Mesenchymal stem cell (in vitro differentiated cells and primary cell): ENCODE measurements around the gene UGT2B7.

Experiments
- DNase-seq: peaks from one replicate; pipeline ENCODE4 v3.0.0-alpha.2; 2013
- H2AFZ ChIP-seq: one replicate; pipeline ENCODE4 v1.6.1; 2013; ENCODE audit warnings: low read depth, mild to moderate bottlenecking, control low read depth, inconsistent platforms, low read length, moderate library complexity
- H2AK5ac ChIP-seq: 2 replicates; pipeline ENCODE4 v1.6.1; 2013; ENCODE audit warnings: low read length, moderate library complexity, mild to moderate bottlenecking, inconsistent platforms; ENCODE audit not compliant: severe bottlenecking
- H2BK120ac ChIP-seq: one replicate; pipeline ENCODE4 v1.6.1; 2013; ENCODE audit warnings: low read depth, mild to moderate bottlenecking, inconsistent platforms, low read length, moderate library complexity
- H2BK12ac ChIP-seq, 2 experiments: one replicate each; pipeline ENCODE4 v1.6.1; 2013; ENCODE audit warnings: inconsistent platforms in 2 of 2, low read length in 2 of 2, mild to moderate bottlenecking in 2 of 2, moderate library complexity in 2 of 2, control low read depth in 1 of 2
- H2BK15ac ChIP-seq: one replicate; pipeline ENCODE4 v1.6.1; 2013; ENCODE audit warnings: mild to moderate bottlenecking, low read depth, inconsistent platforms; ENCODE audit not compliant: poor library complexity, severe bottlenecking
- H2BK5ac ChIP-seq: 2 replicates; pipeline ENCODE4 v1.6.1; 2013; ENCODE audit warnings: low read depth, mild to moderate bottlenecking, low read length, control low read depth, inconsistent platforms; ENCODE audit not compliant: poor library complexity, severe bottlenecking
- H3K14ac ChIP-seq, 2 experiments: one replicate each; pipeline ENCODE4 v1.6.1; 2013; ENCODE audit warnings: inconsistent platforms in 2 of 2, low read length in 2 of 2, control low read depth in 1 of 2, mild to moderate bottlenecking in 1 of 2, moderate library complexity in 1 of 2
- H3K18ac ChIP-seq, 2 experiments: one replicate each; pipeline ENCODE4 v1.6.1; 2013; ENCODE audit warnings: inconsistent platforms in 2 of 2, low read length in 2 of 2, control low read depth in 1 of 2, low read depth in 1 of 2, mild to moderate bottlenecking in 1 of 2
- H3K23ac ChIP-seq, 2 experiments: one replicate each; pipeline ENCODE4 v1.6.1; 2013; ENCODE audit warnings: inconsistent platforms in 2 of 2, low read length in 2 of 2, mild to moderate bottlenecking in 2 of 2, moderate library complexity in 2 of 2, control low read depth in 1 of 2
- H3K27ac ChIP-seq: 2 replicates; pipeline ENCODE4 v1.5.1; 2013; ENCODE audit warnings: mild to moderate bottlenecking, moderate library complexity, low read length, control low read depth, inconsistent platforms; ENCODE audit not compliant: poor library complexity, severe bottlenecking
- H3K27me3 ChIP-seq, 2 experiments: 2 replicates each; pipeline versions ENCODE4 v1.6.1 to v1.7.0; 2013; ENCODE audit warnings: low read length in 2 of 2, mild to moderate bottlenecking in 2 of 2, moderate library complexity in 2 of 2, control low read depth in 1 of 2, inconsistent platforms in 1 of 2; ENCODE audit not compliant: control insufficient read depth in 1 of 2, insufficient read depth in 1 of 2
- H3K36me3 ChIP-seq, 2 experiments: 2 replicates each; pipeline versions ENCODE4 v1.6.1 to v1.7.0; 2013; ENCODE audit warnings: low read length in 2 of 2, control low read depth in 1 of 2, inconsistent platforms in 1 of 2, low read depth in 1 of 2, mild to moderate bottlenecking in 1 of 2; ENCODE audit not compliant: insufficient read depth in 2 of 2, control insufficient read depth in 1 of 2
- H3K4ac ChIP-seq, 2 experiments: one replicate each; pipeline ENCODE4 v1.6.1; 2013; ENCODE audit warnings: inconsistent platforms in 2 of 2, low read length in 2 of 2, mild to moderate bottlenecking in 2 of 2, moderate library complexity in 2 of 2, control low read depth in 1 of 2, low read depth in 1 of 2
- H3K4me1 ChIP-seq: 2 replicates; pipeline ENCODE4 v1.6.1; 2013; ENCODE audit warnings: low read depth, low read length, control low read depth; ENCODE audit not compliant: control insufficient read depth, insufficient read depth
- H3K4me2 ChIP-seq: 2 replicates; pipeline ENCODE4 v1.6.1; 2013; ENCODE audit warnings: low read length, mild to moderate bottlenecking, inconsistent platforms; ENCODE audit not compliant: poor library complexity, severe bottlenecking
- H3K4me3 ChIP-seq, 2 experiments: 2 replicates each; pipeline versions ENCODE4 v1.5.1 to v1.7.0; 2013; ENCODE audit warnings: low read length in 2 of 2, mild to moderate bottlenecking in 2 of 2, control low read depth in 1 of 2, low read depth in 1 of 2; ENCODE audit not compliant: insufficient read depth in 1 of 2
- H3K79me1 ChIP-seq: replicated peaks from 2 replicates; pipeline ENCODE4 v1.6.1; 2013; ENCODE audit warnings: mild to moderate bottlenecking, control low read depth, low read length, inconsistent platforms; ENCODE audit not compliant: poor library complexity, severe bottlenecking
- H3K9ac ChIP-seq: 2 replicates; pipeline ENCODE4 v1.7.0; 2013; ENCODE audit warnings: mild to moderate bottlenecking, low read length, moderate library complexity
- H3K9me3 ChIP-seq: 2 replicates; pipeline ENCODE4 v1.7.0; 2013; ENCODE audit warnings: mild to moderate bottlenecking, low read length; ENCODE audit not compliant: control insufficient read depth
- H4K8ac ChIP-seq: one replicate; pipeline ENCODE4 v1.6.1; 2013; ENCODE audit warnings: inconsistent platforms, mild to moderate bottlenecking, low read length, moderate library complexity
- H4K91ac ChIP-seq: one replicate; pipeline ENCODE4 v1.6.1; 2013; ENCODE audit warnings: mild to moderate bottlenecking, low read length, inconsistent platforms
- WGBS: methylation state at CpG from one replicate; pipeline ENCODE4 v1.1.7; 2013; ENCODE audit warnings: mixed read lengths; 5-methylcytosine and 5-hydroxymethylcytosine counted together

Gene UGT2B7

DNA sequence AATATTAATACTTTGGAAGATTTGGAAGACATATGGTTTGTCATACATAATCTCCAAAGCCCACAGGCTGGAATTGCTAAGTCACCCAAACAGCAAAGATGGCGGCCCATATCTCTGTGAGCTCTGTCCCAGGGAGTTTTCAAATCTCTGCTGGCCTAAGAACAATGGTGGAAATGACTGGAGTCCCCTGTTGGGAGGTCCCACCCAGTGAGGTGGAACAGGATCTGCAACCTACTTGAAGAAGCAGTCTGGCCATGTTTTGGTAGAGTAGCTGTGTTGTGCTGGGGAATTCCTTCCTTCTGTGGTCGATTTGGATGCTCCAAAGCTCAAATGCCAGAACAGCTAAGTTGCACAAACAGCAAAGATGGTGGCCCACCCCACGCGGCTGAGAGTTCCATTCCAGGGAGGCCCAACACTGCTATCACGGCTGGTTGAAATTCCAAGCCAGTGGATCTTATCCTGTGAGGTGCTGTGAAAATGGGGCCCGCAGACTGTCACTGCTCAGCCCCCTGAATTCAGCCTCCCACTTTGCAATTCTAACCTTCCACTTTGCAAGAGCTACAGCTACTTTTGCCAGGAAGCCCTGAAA lies 3.2 kb upstream of the UGT2B7 start:
- Histone ChIP-seq H2BK5ac (no peak overlapping the region), H3K79me1 (peaks cover 3% of the 10 kb centered on the region), H3K4ac (peak overlapping the region in 1 of 2 experiments; percentile 41), H3K27me3 (no peaks in the 10 kb centered on the region), H2AFZ (no peak overlapping the region), H2BK15ac (peak overlapping the region; percentile 70), H3K23ac (no peak overlapping the region), H3K4me1 (peaks cover 7% of the 10 kb centered on the region), H3K4me3 (no peak overlapping the region), H3K14ac (no peak overlapping the region), H2BK120ac (no peak overlapping the region), H3K18ac (peak overlapping the region in 1 of 2 experiments; percentile 63), H3K36me3 (peaks cover 0 to 12% of the 10 kb centered on the region in 2 experiments), H2BK12ac (peak overlapping the region; percentile 12 to 33), H4K91ac (peak overlapping the region; percentile 60), H3K4me2 (no peak overlapping the region), H2AK5ac (peak overlapping the region; percentile 1), H3K9me3 (no peaks in the 10 kb centered on the region), H3K27ac (peak overlapping the region; percentile 47), H3K9ac (no peak overlapping the region), H4K8ac (no peak overlapping the region)
- WGBS: 98% methylated on average over 6 of the region's 6 CpGs
- no peak for DNase-seq

DNA sequence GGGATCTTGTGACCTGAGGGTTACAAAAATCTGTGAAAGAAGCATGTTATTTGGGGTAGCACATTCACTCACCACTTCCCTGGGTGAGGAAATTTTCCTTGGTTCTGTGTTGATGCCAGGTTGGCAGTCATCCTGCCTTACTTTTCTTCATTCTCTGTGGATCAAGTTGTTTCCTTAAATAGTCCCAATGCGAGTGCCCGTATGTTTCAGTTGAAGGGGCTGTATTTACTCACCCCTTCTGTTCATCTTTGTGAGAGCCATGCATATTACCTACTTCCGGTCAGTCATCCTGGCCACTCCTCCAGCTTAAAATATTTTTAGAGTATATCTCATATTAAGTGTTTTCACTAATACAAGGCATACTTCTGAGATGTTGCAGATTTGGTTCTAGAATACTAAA lies 2.6 kb upstream of the UGT2B7 start:
- peaks cover 7% of the 10 kb centered on the region for H3K4me1 ChIP-seq
- H3K27ac ChIP-seq: peak overlapping the region; percentile 47
- H2BK15ac ChIP-seq: no peak overlapping the region
- H3K36me3 ChIP-seq: peaks cover 0 to 10% of the 10 kb centered on the region in 2 experiments
- H3K23ac ChIP-seq: no peak overlapping the region
- peak overlapping the region; percentile 55 for H2AK5ac ChIP-seq
- no peak overlapping the region for H3K18ac ChIP-seq
- WGBS: 100% methylated on average over 2 of the region's 3 CpGs
- no peaks in the 10 kb centered on the region for H3K27me3 ChIP-seq
- H3K9me3 ChIP-seq: no peaks in the 10 kb centered on the region
- no peak overlapping the region for H3K9ac ChIP-seq
- no peak overlapping the region for H3K4me3 ChIP-seq
- H3K4ac ChIP-seq: no peak overlapping the region
- H4K91ac ChIP-seq: no peak overlapping the region
- no peak overlapping the region for H2BK120ac ChIP-seq
- no peak overlapping the region for H3K4me2 ChIP-seq
- peaks cover 3% of the 10 kb centered on the region for H3K79me1 ChIP-seq
- no peak overlapping the region for H4K8ac ChIP-seq
- H2AFZ ChIP-seq: no peak overlapping the region
- no peak for DNase-seq
- H3K14ac ChIP-seq: no peak overlapping the region
- H2BK12ac ChIP-seq: peak overlapping the region in 1 of 2 experiments; percentile 23
- H2BK5ac ChIP-seq: no peak overlapping the region

DNA sequence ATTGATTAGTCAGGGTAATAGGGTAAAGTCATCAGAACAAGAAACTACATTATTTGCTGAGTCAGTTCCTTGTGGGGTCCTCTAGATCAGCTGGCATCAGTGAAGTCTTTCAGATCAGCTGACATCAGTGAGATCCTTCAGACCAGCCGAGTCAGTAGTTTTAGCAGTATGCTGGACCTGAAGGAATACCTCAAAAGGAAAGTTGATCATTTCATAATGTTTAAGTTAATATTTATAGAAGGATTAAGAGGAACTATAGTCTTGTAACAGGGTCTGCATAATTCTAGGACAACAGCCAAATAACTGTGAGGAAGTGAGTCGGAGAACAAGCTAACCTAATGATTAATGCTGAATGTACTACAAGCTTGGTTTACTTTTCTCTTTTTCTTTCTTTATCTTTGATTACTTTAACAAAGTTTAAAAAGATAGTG lies 958 bp upstream of the UGT2B7 start:
- H2BK5ac ChIP-seq: peak overlapping the region; percentile 53
- H3K4me2 ChIP-seq: no peak overlapping the region
- no peak overlapping the region for H4K8ac ChIP-seq
- H2AFZ ChIP-seq: no peak overlapping the region
- peak overlapping the region; percentile 61 for H2AK5ac ChIP-seq
- H4K91ac ChIP-seq: no peak overlapping the region
- WGBS: 78% methylated on average over 1 of the region's 2 CpGs
- H2BK120ac ChIP-seq: no peak overlapping the region
- no peak overlapping the region for H2BK15ac ChIP-seq
- no peak overlapping the region for H3K23ac ChIP-seq
- peaks cover 3% of the 10 kb centered on the region for H3K79me1 ChIP-seq
- H3K27me3 ChIP-seq: no peaks in the 10 kb centered on the region
- H3K9me3 ChIP-seq: no peaks in the 10 kb centered on the region
- DNase-seq: peak; percentile 26
- peaks cover 0 to 10% of the 10 kb centered on the region in 2 experiments for H3K36me3 ChIP-seq
- peaks cover 7% of the 10 kb centered on the region for H3K4me1 ChIP-seq
- no peak overlapping the region for H3K9ac ChIP-seq
- H2BK12ac ChIP-seq: peak overlapping the region in 1 of 2 experiments; percentile 84
- peak overlapping the region in 1 of 2 experiments; percentile 54 for H3K18ac ChIP-seq
- H3K14ac ChIP-seq: no peak overlapping the region
- peak overlapping the region; percentile 91 for H3K27ac ChIP-seq
- H3K4ac ChIP-seq: no peak overlapping the region
- no peak overlapping the region for H3K4me3 ChIP-seq

DNA sequence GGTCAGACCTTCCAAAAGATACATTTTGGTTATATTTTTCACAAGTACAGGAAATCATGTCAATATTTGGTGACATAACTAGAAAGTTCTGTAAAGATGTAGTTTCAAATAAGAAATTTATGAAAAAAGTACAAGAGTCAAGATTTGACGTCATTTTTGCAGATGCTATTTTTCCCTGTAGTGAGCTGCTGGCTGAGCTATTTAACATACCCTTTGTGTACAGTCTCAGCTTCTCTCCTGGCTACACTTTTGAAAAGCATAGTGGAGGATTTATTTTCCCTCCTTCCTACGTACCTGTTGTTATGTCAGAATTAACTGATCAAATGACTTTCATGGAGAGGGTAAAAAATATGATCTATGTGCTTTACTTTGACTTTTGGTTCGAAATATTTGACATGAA lies 536 bp downstream of the UGT2B7 start:
- no peaks in the 10 kb centered on the region for H3K27me3 ChIP-seq
- H3K79me1 ChIP-seq: peaks cover 3% of the 10 kb centered on the region
- H2BK15ac ChIP-seq: no peak overlapping the region
- H3K4me2 ChIP-seq: no peak overlapping the region
- no peak overlapping the region for H2BK5ac ChIP-seq
- H3K9me3 ChIP-seq: no peaks in the 10 kb centered on the region
- no peak overlapping the region for H4K91ac ChIP-seq
- H3K14ac ChIP-seq: no peak overlapping the region
- H3K23ac ChIP-seq: no peak overlapping the region
- H3K9ac ChIP-seq: no peak overlapping the region
- peak overlapping the region; percentile 70 for H3K27ac ChIP-seq
- H2AFZ ChIP-seq: no peak overlapping the region
- no peak overlapping the region for H2BK12ac ChIP-seq
- WGBS: 95% methylated on average over 3 of the region's 3 CpGs
- H3K4me1 ChIP-seq: peaks cover 5% of the 10 kb centered on the region
- H3K36me3 ChIP-seq: peaks cover 0 to 9% of the 10 kb centered on the region in 2 experiments
- H2BK120ac ChIP-seq: no peak overlapping the region
- DNase-seq: no peak
- H3K4me3 ChIP-seq: no peak overlapping the region
- H2AK5ac ChIP-seq: no peak overlapping the region
- no peak overlapping the region for H4K8ac ChIP-seq
- no peak overlapping the region for H3K18ac ChIP-seq
- H3K4ac ChIP-seq: no peak overlapping the region
